ENCODE data around the gene PKP3. TPM values are rescaled to one million over a fixed set of nuclear protein-coding genes. Genes with fewer than 3 reads are reported as not detected.

PKP3 gene
- total RNA-seq, 4 donors from 2014 or later = 612 to 880 (median 754) TPM

DNA sequence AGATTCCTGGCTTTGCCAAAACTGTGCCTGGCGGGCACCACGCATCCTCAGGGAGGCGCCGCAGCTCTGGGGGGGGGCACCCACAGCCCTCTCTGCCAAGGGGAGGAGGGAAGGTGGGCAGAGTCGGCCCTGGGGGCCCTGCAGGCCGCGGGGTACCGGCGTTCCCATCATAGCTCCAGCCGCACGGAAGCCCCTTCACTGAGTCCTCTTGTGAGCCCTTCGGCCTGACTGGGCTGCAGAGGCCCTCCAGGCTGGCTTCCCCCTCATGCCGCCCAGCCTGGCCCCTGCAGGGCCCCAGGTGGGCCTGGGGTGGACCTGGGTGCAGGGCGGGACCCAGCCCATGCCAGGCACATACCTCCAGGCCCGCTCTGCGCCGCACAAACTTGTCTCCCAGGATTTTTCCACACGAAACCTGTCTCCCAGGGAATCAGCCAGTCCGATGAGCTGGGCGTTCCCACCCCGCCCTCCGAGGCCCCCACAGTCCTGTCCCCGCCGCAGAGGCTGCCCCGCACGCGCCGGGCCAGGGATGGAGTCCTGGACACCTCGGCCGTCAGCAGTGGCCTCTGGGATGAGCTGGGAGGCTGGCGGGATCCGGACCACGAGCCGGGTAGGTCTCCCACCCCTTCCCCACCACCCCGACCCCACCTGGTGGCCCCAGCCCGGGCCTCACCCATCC is 1.8 kb upstream of the PKP3 start:
- no peak for DNase-seq (ENCODE audit: low spot score in 2 of 2)
- TF ChIP-seq CTCF (IDR thresholded peaks at IDR 0.05) (no peak), POLR2A (IDR thresholded peaks at IDR 0.05) (no peak)
- intact Hi-C loops (cut with DNase I; ENCODE audit: low total_unique reads) = no loop called here
- WGBS, 2 donors = 51 to 54% methylated on average over 24 to 25 of the region's 36 CpGs
- no peak overlapping the region for H3K4me3 ChIP-seq (ENCODE audit: low read depth, poor library complexity, severe bottlenecking)

DNA sequence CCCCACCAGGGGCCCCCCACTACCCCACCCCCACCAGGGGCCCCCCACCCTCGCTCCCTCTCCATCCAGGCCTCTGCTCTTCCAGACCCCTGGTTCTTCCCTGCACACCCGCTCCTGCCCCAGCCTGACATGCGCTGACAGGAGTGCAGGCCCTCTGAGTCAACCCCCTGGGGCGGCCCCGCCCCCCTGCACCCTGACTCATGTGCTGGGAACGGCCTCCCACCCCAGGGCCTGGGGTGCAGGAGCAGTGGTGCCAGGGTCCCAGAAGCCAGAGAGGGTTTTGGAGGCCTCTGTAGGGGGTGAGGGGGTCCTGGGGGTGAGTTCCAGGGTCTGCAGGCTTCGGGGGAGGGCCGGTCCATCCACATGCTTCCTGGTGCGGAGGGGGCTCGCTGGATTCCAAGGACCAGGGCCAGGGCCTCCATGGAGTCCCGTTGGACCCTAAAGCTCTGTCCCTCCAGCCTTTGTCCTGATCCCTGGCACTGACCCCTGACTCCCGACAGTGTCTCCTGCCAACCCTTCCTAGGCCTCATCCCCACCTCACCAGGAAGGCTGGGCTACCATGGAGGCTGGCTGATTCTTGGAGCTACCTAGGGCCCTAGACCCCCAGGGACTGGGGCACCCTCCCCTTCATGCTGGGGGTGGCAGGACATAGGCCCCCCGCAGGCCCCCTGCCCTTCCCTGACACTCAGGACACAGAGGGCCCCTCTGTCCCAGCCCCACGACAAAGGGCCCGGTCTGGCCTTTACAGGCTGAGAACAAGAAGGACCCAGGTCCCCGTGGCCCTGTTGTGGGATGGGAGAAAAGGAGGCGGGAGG is 583 bp upstream of the PKP3 start:
- peak in 1 of 2 donors; percentile 77 for DNase-seq (ENCODE audit: low spot score in 2 of 2)
- TF ChIP-seq CTCF (IDR thresholded peaks at IDR 0.05) (no peak), POLR2A (IDR thresholded peaks at IDR 0.05) (no peak)
- H3K4me3 ChIP-seq (ENCODE audit: low read depth, poor library complexity, severe bottlenecking) = peak overlapping the region; percentile 18
- WGBS, 2 donors = 55 to 60% methylated on average over 14 to 16 of the region's 17 CpGs
- intact Hi-C loops (cut with DNase I; ENCODE audit: low total_unique reads) = no loop called here

- TF ChIP-seq CTCF (IDR thresholded peaks at IDR 0.05) (no peak), POLR2A (IDR thresholded peaks at IDR 0.05) (no peak)
- intact Hi-C loops (cut with DNase I; ENCODE audit: low total_unique reads) = no loop called here
- peak overlapping the region; percentile 8 for H3K4me3 ChIP-seq (ENCODE audit: low read depth, poor library complexity, severe bottlenecking)
- DNase-seq (ENCODE audit: low spot score in 2 of 2) = no peak
- 55 to 63% methylated on average over 25 of the region's 25 CpGs for WGBS, 2 donors
Observed at GRCh38 chr11:394858-395655, 1.0 kb downstream of the PKP3 start.

DNA sequence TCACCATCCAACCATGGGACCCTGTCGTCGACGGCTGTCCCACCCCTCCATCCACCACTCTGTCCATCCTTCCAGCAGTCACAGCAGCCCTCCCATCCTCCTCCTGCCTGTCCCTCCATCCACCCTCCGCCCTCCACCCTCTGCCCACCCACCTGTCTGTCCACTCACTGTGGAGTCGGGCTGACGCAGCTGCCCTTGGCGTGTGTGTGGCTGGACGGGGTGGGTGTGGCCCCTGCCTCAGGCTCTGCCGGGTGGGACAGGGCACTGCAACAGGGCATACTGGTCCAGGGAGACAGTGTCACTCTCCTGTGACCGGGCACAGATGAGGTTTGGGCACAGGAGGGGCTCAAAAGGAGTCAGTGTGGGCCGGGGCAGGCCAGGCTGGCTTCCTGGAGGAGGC is 1.9 kb downstream of the PKP3 start:
- intact Hi-C loops (cut with DNase I; ENCODE audit: low total_unique reads) = no loop called here
- no peak for TF ChIP-seq CTCF (IDR thresholded peaks at IDR 0.05)
- no peak for TF ChIP-seq POLR2A (IDR thresholded peaks at IDR 0.05)
- 51 to 55% methylated on average over 7 to 11 of the region's 11 CpGs for WGBS, 2 donors

DNA sequence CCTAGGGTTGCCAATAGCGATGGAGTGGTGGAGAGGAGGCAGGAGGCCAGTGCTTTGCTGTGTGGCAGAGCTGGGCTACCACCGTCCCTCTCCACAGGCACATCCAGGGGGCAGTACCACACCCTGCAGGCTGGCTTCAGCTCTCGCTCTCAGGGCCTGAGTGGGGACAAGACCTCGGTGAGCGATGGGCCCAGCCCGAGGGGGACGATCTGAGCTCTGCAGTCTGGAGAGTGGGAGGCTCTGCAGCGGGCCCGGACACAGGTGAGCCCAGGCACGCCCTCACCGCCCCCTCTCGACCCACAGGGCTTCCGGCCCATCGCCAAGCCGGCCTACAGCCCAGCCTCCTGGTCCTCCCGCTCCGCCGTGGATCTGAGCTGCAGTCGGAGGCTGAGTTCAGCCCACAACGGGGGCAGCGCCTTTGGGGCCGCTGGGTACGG is 2.5 kb downstream of the PKP3 start:
- intact Hi-C loops (cut with DNase I; ENCODE audit: low total_unique reads) = no loop called here
- DNase-seq (ENCODE audit: low spot score in 2 of 2) = no peak
- WGBS, 2 donors = 38 to 74% methylated on average over 4 to 20 of the region's 23 CpGs
- TF ChIP-seq CTCF (IDR thresholded peaks at IDR 0.05) (no peak), POLR2A (IDR thresholded peaks at IDR 0.05) (no peak)
- no peak overlapping the region for H3K4me3 ChIP-seq (ENCODE audit: low read depth, poor library complexity, severe bottlenecking)

More for the DNA sequence above, 1.9 kb downstream of the PKP3 start:
- no peak for DNase-seq (ENCODE audit: low spot score in 2 of 2)
- no peak overlapping the region for H3K4me3 ChIP-seq (ENCODE audit: low read depth, poor library complexity, severe bottlenecking)

Measured in lower leg skin (tissue), 4 donors.